CD4-positive, alpha-beta T cell (primary cell): ENCODE results near the gene PSMA3. TPM values are rescaled to one million over a fixed set of nuclear protein-coding genes. Genes with fewer than 3 reads are reported as not detected.
A peak's percentile ranks its signal among the peaks of the same experiment; 100 is the strongest.

Experiments used
- ATAC-seq: fragments of 200-7000 bp; cut with Tn5 transposase; one replicate; pipeline ENCODE4 v1.10.0; 2022; ENCODE audit warnings: mild to moderate bottlenecking; ENCODE audit not compliant: poor library complexity
- CTCF ChIA-PET: fragments of 350-600 bp; sonication (Branson Sonifier 250); formaldehyde crosslinking; loops from one replicate; lab custom pipeline; 2021; ENCODE audit warnings: antibody characterized with exemption, inconsistent platforms; lab: Charles Lee
- POLR2A ChIA-PET: fragments of 350-600 bp; sonication (Branson Sonifier 250); formaldehyde crosslinking; loops from one replicate; lab custom pipeline; 2021; ENCODE audit warnings: antibody characterized with exemption, inconsistent platforms; lab: Charles Lee
- DNase-seq, 14 experiments: peaks; one replicate each; pipeline ENCODE4 v3.0.0-alpha.2; 2013 to 2020; ENCODE audit warnings: mixed read lengths in 2 of 14
- H3K27ac ChIP-seq, 2 donors: one replicate each; pipeline versions ENCODE4 v1.5.1 to v1.7.0; 2013; ENCODE audit warnings: low read length in 2 of 2, low read depth in 1 of 2, mild to moderate bottlenecking in 1 of 2
- H3K27me3 ChIP-seq, 2 experiments: 1 replicate in 1 of 2; 2 replicates in 1 of 2; pipeline versions ENCODE4 v1.6.1 to v1.7.0; 2013; ENCODE audit warnings: low read length in 2 of 2, control low read depth in 1 of 2, mild to moderate bottlenecking in 1 of 2, moderate library complexity in 1 of 2; ENCODE audit not compliant: insufficient read depth in 2 of 2, control insufficient read depth in 1 of 2
- H3K36me3 ChIP-seq: one replicate; pipeline ENCODE4 v1.6.1; 2013; ENCODE audit warnings: low read length, control low read depth; ENCODE audit not compliant: insufficient read depth
- H3K4me1 ChIP-seq: one replicate; pipeline ENCODE4 v1.6.1; 2013; ENCODE audit warnings: low read length, control low read depth; ENCODE audit not compliant: insufficient read depth
- H3K4me3 ChIP-seq: one replicate; pipeline ENCODE4 v1.5.1; 2013; ENCODE audit warnings: mild to moderate bottlenecking, low read length, moderate library complexity
- H3K9me3 ChIP-seq, 2 experiments: 1 replicate in 1 of 2; 2 replicates in 1 of 2; pipeline versions ENCODE4 v1.6.1 to v1.7.0; 2013; ENCODE audit warnings: low read length in 2 of 2, mild to moderate bottlenecking in 2 of 2, control low read depth in 1 of 2, moderate library complexity in 1 of 2; ENCODE audit not compliant: control insufficient read depth in 1 of 2, insufficient read depth in 1 of 2
- H3K27ac Mint-ChIP-seq: one replicate; pipeline ENCODE4 v1.8.0; 2020; ENCODE audit warnings: mixed read lengths
- H3K27me3 Mint-ChIP-seq: one replicate; pipeline ENCODE4 v1.8.0; 2021; ENCODE audit warnings: mixed read lengths
- H3K36me3 Mint-ChIP-seq: one replicate; pipeline ENCODE4 v1.8.0; 2021; ENCODE audit warnings: low read depth, mixed read lengths
- H3K4me1 Mint-ChIP-seq: one replicate; pipeline ENCODE4 v1.8.0; 2021; ENCODE audit warnings: low read depth, mixed read lengths
- H3K4me3 Mint-ChIP-seq: one replicate; pipeline ENCODE4 v1.8.0; 2020; ENCODE audit warnings: mild to moderate bottlenecking, mixed read lengths
- H3K9me3 Mint-ChIP-seq: one replicate; pipeline ENCODE4 v1.8.0; 2020; ENCODE audit warnings: mixed read lengths
- CTCF ChIP-seq: fragments of 200-600 bp; IDR thresholded peaks from one replicate; pipeline ENCODE4 v1.8.0; 2022; ENCODE audit warnings: antibody characterized with exemption, mild to moderate bottlenecking
- intact Hi-C, 2 experiments: fragments of 100-400 bp; cut with DNase I in 1 of 2; cut with micrococcal nuclease in 1 of 2; formaldehyde crosslinking; loops; one replicate each; pipeline versions ENCODE4 v1.15.1 to v1.9.0; 2023 to 2025; cut with DNase I, micrococcal nuclease
- total RNA-seq, 174 experiments: library from RNA in 2 of 174; stranded (reverse) in 2 of 174; gene quantifications; one replicate each; pipeline ENCODE4 v1.2.3 and lab custom pipeline; 2021 to 2026

The PSMA3 gene
- total RNA-seq, 2 experiments from 2014 or later = 104 to 108 TPM

GRCh38 chr14:58270628-58271027 is 26.0 kb downstream of the PSMA3 start:
- DNase-seq = no peak
- Histone ChIP-seq H3K27ac (no peak overlapping the region), H3K9me3 (no peaks in the 10 kb centered on the region), H3K27me3 (no peaks in the 10 kb centered on the region), H3K4me3 (no peak overlapping the region), H3K4me1 (peaks cover 4% of the 10 kb centered on the region), H3K36me3 (peaks cover 77% of the 10 kb centered on the region)
- POLR2A ChIA-PET = interaction anchor here (2.3 kb wide), 1 partner anchor 27 kb away, joined by 7 read pairs; the partner anchor contains the start of gene ARID4A
- intact Hi-C loops = no loop called here
- Mint-ChIP-seq H3K27ac (peak overlapping the region; percentile 42), H3K4me1 (peaks cover 45% of the 10 kb centered on the region), H3K36me3 (peaks cover 99% of the 10 kb centered on the region), H3K4me3 (no peak overlapping the region), H3K9me3 (no peaks in the 10 kb centered on the region), H3K27me3 (no peaks in the 10 kb centered on the region)
- no peak for ATAC-seq
- no peak for TF ChIP-seq CTCF
- CTCF ChIA-PET = no interaction called here

DNA sequence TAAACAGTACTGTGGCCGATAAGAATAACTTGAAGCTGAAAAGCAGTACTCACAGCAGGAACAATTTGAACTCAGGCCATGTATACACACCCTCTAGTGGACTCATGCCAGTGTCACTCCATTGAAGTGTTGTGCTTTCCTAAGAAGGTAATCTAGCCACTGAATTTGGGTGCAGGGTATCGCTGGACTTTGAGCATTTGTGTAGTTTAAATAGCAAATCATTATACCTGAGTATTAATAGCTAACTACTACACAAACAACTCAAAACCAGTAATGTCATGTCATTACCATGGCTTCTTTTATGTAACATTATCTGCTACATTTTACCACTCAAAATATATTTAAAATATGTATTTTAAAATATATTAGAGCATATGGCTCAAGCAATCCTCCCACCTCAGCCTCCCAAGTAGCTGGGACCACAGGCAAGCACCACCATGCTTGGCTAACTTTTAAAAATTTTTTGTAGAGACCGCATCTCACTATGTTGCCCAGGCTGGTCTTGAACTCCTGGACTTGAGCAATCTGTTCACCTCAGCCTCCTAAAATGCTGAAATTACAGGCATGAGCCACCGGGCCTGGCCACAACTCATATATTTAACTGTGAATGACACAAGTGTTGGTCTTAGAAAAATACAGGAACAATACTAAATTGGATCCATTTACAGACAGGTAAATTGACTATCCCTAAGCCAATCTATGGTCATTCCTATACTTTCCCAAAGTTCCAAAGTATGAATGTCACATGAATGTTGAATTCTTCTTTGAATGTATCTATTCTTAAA is 28.1 kb downstream of the PSMA3 start:
- no peak overlapping the region for H3K27ac ChIP-seq
- no peak overlapping the region for H3K27ac Mint-ChIP-seq
- peaks cover 61% of the 10 kb centered on the region for H3K36me3 ChIP-seq
- no peaks in the 10 kb centered on the region for H3K9me3 Mint-ChIP-seq
- no peaks in the 10 kb centered on the region for H3K27me3 Mint-ChIP-seq
- peaks cover 95% of the 10 kb centered on the region for H3K36me3 Mint-ChIP-seq
- intact Hi-C loops = no loop called here
- H3K27me3 ChIP-seq = no peaks in the 10 kb centered on the region
- ATAC-seq (no peak), DNase-seq (peak in 1 of 14 experiments; percentile 16)
- H3K9me3 ChIP-seq = no peaks in the 10 kb centered on the region
- no peak overlapping the region for H3K4me3 ChIP-seq
- no peak overlapping the region for H3K4me3 Mint-ChIP-seq
- ChIA-PET CTCF (interaction anchor here (1.1 to 1.2 kb wide), 2 partner anchors 50 to 123 kb away, joined by 3 read pairs; partner anchors contain the start of gene TOMM20L), POLR2A (interaction anchor here (0.6 to 2.3 kb wide), 4 partner anchors 14 to 28 kb away, joined by 3 to 7 read pairs (median 4); partner anchors contain the start of genes ARID4A and PSMA3)
- no peak for TF ChIP-seq CTCF
- H3K4me1 ChIP-seq = peaks cover 12% of the 10 kb centered on the region
- peaks cover 53% of the 10 kb centered on the region for H3K4me1 Mint-ChIP-seq

DNA sequence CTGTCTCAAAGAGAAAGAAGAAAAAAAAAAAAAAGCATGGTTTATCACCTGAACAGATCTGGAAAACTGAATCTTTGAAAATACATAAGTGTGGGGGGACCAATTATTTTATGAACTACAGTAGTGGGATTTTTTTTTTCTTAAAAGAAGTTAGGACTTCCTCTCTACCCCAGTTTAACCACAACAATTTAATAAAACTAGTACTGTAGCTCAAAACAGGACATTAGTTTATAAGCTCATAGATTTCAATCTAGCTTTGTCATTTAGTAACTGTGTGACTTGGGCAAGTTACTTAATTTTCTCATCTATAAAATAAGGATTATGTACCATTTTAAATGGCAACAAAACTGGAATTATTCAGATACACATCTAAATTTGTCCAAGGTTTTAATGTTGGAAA is 30.2 kb downstream of the PSMA3 start:
- TF ChIP-seq CTCF = no peak
- Mint-ChIP-seq H3K27me3 (no peaks in the 10 kb centered on the region), H3K27ac (peak overlapping the region; percentile 60), H3K4me3 (peak overlapping the region; percentile 34), H3K4me1 (peaks cover 47% of the 10 kb centered on the region), H3K9me3 (no peaks in the 10 kb centered on the region), H3K36me3 (peaks cover 95% of the 10 kb centered on the region)
- peaks cover 62% of the 10 kb centered on the region for H3K36me3 ChIP-seq
- intact Hi-C loops = no loop called here
- ChIA-PET CTCF (interaction anchor here (0.6 kb wide), 1 partner anchor 8 kb away, joined by 3 read pairs; no protein-coding TSS in a partner anchor), POLR2A (interaction anchor here (0.8 to 2.9 kb wide), 9 partner anchors 9 to 153 kb away, joined by 3 to 29 read pairs (median 5); partner anchors contain the start of genes ARID4A, KIAA0586, PSMA3 and TIMM9)
- DNase-seq (no peak), ATAC-seq (peak; percentile 24)
- H3K4me1 ChIP-seq = peaks cover 12% of the 10 kb centered on the region
- no peaks in the 10 kb centered on the region for H3K27me3 ChIP-seq
- H3K4me3 ChIP-seq = no peak overlapping the region
- no peaks in the 10 kb centered on the region for H3K9me3 ChIP-seq
- H3K27ac ChIP-seq = peak overlapping the region in 1 of 2 donors; percentile 3
